Fibroblast of lung (primary cell): ENCODE results near the gene OGFR. TPM values are rescaled to one million over a fixed set of nuclear protein-coding genes. Genes with fewer than 3 reads are reported as not detected.

Source experiments
- DNase-seq, 2 donors: peaks; one replicate each; pipeline versions ENCODE4 v3.0.0 to v3.0.0-alpha.2; 2010; ENCODE audit warnings: low read depth in 2 of 2
- H2AFZ ChIP-seq: 2 replicates; pipeline ENCODE4 v1.5.1; 2012; ENCODE audit warnings: low read length, control low read depth, inconsistent platforms
- H3K27ac ChIP-seq: 2 replicates; pipeline ENCODE4 v1.5.1; 2011; ENCODE audit warnings: low read length, control low read depth; ENCODE audit not compliant: insufficient read depth
- H3K27me3 ChIP-seq: 2 replicates; pipeline ENCODE4 v1.5.1; 2011; ENCODE audit warnings: mild to moderate bottlenecking, low read length; ENCODE audit not compliant: control insufficient read depth, insufficient read depth
- H3K36me3 ChIP-seq: 2 replicates; pipeline ENCODE4 v1.5.1; 2011; ENCODE audit warnings: low read length; ENCODE audit not compliant: control insufficient read depth, insufficient read depth
- H3K4me1 ChIP-seq: 2 replicates; pipeline ENCODE4 v1.5.1; 2011; ENCODE audit warnings: low read length; ENCODE audit not compliant: control insufficient read depth, insufficient read depth; ENCODE audit errors: extremely low read depth
- H3K4me2 ChIP-seq: 2 replicates; pipeline ENCODE4 v1.5.1; 2011; ENCODE audit warnings: low read length, control low read depth; ENCODE audit not compliant: insufficient read depth; ENCODE audit errors: extremely low read depth
- H3K4me3 ChIP-seq, 4 experiments: fragments of 200-600 bp in 1 of 4; sonication (generic) in 1 of 4; replicated peaks in 1 of 4; 2 replicates each; pipeline ENCODE4 v1.5.1; 2011 to 2016; ENCODE audit warnings: low read length in 4 of 4, low read depth in 3 of 4, mild to moderate bottlenecking in 3 of 4, control low read depth in 2 of 4, inconsistent platforms in 1 of 4, mixed read lengths in 1 of 4; ENCODE audit not compliant: insufficient read depth in 1 of 4; ENCODE audit errors: control extremely low read depth in 1 of 4
- H3K79me2 ChIP-seq: 2 replicates; pipeline ENCODE4 v1.5.1; 2012; ENCODE audit warnings: mild to moderate bottlenecking, low read length, inconsistent platforms; ENCODE audit not compliant: control insufficient read depth, insufficient read depth
- H3K9ac ChIP-seq: 2 replicates; pipeline ENCODE4 v1.5.1; 2011; ENCODE audit warnings: mild to moderate bottlenecking, low read length, control low read depth; ENCODE audit not compliant: insufficient read depth
- H3K9me3 ChIP-seq: 2 replicates; pipeline ENCODE4 v1.5.1; 2012; ENCODE audit warnings: low read depth, low read length; ENCODE audit not compliant: control insufficient read depth, insufficient read depth
- H4K20me1 ChIP-seq: 2 replicates; pipeline ENCODE4 v1.5.1; 2011; ENCODE audit warnings: low read length; ENCODE audit not compliant: control insufficient read depth, insufficient read depth; ENCODE audit errors: extremely low read depth
- EZH2 ChIP-seq: IDR thresholded peaks from 2 replicates; pipeline ENCODE4 v1.5.1; 2012; ENCODE audit warnings: low read length, control low read depth, mild to moderate bottlenecking; ENCODE audit errors: missing control alignments
- polyA plus RNA-seq, 2 donors: library from polyadenylated mRNA; depleted of rRNA in 1 of 2; stranded (reverse) in 1 of 2; unstranded in 1 of 2; fragments of >200 nt; gene quantifications; 2 replicates each; pipeline ENCODE4 v1.2.1, GENCODE V29; 2011 to 2012; ENCODE audit warnings: missing spikeins in 1 of 2
- total RNA-seq: library from RNA; depleted of rRNA; stranded (reverse); fragments of >200 nt; gene quantifications from 2 replicates; pipeline ENCODE4 v1.2.1, GENCODE V29; 2014
- TF ChIP-seq, protein P1 (sequence below), 2 donors: IDR thresholded peaks in 1 of 2; conservative IDR thresholded peaks in 1 of 2; 1 replicate in 1 of 2; 2 replicates in 1 of 2; pipeline ENCODE4 v1.5.1; 2011 to 2012; ENCODE audit warnings: low read length in 2 of 2, control low read depth in 1 of 2, inconsistent platforms in 1 of 2, low read depth in 1 of 2, mild to moderate bottlenecking in 1 of 2

OGFR gene
- total and polyA plus RNA-seq, 2 donors (not counting 1 experiment from before 2014, with no cell fraction given): 19.7 to 34.0 TPM

DNA sequence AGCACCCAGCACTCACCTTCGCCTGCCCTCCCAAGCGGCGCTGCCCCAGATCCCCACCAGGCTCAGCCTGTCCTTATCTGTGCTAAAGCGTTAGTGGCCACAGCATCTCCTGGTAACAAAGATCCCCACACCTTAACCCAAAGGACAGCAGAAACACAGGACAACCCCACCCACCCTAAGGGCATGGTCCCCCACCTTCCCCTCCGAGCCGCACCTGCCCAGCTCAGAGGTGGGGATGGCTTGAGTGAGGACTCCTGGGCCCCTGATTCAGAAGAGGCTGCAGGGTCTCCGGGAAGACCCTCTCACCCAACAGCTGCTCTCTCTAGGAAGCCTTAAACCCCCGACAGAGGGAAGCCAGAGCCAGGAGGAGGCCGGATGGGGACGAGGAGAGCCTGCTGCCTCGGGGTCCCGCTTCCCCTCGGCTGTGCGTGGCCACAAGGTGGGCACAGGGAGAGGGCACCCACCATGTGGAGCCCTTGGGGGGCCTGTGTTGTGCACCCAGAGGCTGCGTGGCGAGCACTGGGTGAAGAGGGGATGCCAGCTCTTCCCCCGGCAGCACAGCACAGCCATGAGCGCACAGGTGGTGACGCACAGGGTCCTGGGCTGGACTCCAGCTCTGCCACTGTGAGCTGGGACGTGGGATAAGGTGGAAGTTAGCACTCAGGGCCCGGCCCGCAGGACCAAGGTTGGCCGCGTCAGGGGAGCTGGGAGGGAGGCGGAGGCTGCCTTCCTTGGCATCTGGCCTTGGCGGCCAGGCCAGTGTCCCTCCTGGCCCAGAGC is 40.3 kb upstream of the OGFR start:
- Histone ChIP-seq H3K4me1 (no peaks in the 10 kb centered on the region), H3K9me3 (no peaks in the 10 kb centered on the region), H3K79me2 (no peaks in the 10 kb centered on the region), H2AFZ (no peak overlapping the region), H3K36me3 (no peaks in the 10 kb centered on the region), H3K4me3 (no peak overlapping the region), H3K4me2 (no peak overlapping the region), H4K20me1 (no peaks in the 10 kb centered on the region), H3K27me3 (peaks cover 9% of the 10 kb centered on the region), H3K9ac (no peak overlapping the region), H3K27ac (no peak overlapping the region)
- no peak for TF ChIP-seq EZH2
- TF ChIP-seq, protein P1, sequence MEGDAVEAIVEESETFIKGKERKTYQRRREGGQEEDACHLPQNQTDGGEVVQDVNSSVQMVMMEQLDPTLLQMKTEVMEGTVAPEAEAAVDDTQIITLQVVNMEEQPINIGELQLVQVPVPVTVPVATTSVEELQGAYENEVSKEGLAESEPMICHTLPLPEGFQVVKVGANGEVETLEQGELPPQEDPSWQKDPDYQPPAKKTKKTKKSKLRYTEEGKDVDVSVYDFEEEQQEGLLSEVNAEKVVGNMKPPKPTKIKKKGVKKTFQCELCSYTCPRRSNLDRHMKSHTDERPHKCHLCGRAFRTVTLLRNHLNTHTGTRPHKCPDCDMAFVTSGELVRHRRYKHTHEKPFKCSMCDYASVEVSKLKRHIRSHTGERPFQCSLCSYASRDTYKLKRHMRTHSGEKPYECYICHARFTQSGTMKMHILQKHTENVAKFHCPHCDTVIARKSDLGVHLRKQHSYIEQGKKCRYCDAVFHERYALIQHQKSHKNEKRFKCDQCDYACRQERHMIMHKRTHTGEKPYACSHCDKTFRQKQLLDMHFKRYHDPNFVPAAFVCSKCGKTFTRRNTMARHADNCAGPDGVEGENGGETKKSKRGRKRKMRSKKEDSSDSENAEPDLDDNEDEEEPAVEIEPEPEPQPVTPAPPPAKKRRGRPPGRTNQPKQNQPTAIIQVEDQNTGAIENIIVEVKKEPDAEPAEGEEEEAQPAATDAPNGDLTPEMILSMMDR (conservative IDR thresholded peaks at IDR 0.05 in 1 of 2, IDR thresholded peaks at IDR 0.05 in 1 of 2; ENCODE audit: low read depth in 1 of 2, low read length in 2 of 2): no peak
- no peak for DNase-seq

DNA sequence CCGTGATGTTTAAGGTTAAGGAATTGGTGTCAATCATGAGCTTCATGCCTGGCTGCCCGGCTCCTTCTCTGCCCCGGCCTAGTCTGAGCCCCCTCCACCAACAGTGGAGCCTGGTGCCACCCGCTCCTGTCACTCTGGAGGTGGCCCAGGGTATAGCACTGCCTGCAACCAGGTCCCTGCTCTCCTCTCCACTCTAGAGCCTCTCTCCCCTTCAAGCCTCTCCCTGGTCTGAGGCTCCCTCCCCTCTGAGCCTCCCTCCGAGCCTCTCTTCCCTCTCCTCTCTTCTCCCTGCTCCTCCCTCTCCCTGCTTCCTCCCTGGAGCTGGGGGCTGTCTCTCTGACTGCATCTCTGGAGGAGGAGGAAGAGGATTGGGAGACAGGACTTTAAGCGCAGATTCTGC is 39.6 kb upstream of the OGFR start:
- TF ChIP-seq, protein P1 (conservative IDR thresholded peaks at IDR 0.05 in 1 of 2, IDR thresholded peaks at IDR 0.05 in 1 of 2; ENCODE audit: low read depth in 1 of 2, low read length in 2 of 2): no peak
- TF ChIP-seq EZH2: no peak
- Histone ChIP-seq H3K9me3 (no peaks in the 10 kb centered on the region), H3K27me3 (peaks cover 9% of the 10 kb centered on the region), H2AFZ (no peak overlapping the region), H3K36me3 (no peaks in the 10 kb centered on the region), H3K4me3 (no peak overlapping the region), H4K20me1 (no peaks in the 10 kb centered on the region), H3K4me1 (no peaks in the 10 kb centered on the region), H3K4me2 (no peak overlapping the region), H3K9ac (no peak overlapping the region), H3K27ac (no peak overlapping the region), H3K79me2 (no peaks in the 10 kb centered on the region)
- no peak for DNase-seq

DNA sequence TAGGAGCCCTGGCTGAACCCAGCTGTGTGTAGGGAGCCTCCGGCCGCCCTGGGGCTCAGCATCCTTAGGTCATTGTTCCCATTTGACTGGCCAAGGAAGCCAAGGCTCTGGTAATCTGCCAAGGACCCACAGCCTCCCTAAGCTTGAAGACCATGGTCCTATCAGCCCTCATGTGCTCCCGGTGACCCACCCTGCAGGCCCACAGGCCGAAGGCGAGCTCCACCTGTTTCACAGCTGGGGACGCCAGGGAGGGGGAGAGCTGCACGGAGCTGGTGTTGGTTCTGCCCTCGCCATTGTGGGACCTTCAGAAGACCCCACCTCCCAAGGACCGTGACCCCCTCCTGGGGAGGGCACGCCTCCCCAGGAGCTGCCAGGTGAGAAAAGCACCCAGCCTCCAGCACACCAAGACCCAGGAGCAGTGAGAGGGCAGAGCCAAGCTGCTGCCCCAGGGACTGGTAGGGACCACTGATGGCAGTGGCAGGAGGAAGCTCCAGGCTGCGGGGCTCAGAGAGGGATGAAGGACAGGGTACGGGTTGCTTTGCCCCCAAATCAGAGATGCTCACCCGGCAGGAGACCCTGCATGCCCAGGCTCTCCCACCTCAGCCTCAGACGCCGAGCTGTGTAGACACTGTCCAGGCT is 39.1 kb upstream of the OGFR start:
- Histone ChIP-seq H3K27ac (no peak overlapping the region), H3K4me3 (no peak overlapping the region), H3K4me2 (no peak overlapping the region), H3K27me3 (peaks cover 9% of the 10 kb centered on the region), H3K36me3 (no peaks in the 10 kb centered on the region), H4K20me1 (no peaks in the 10 kb centered on the region), H3K4me1 (no peaks in the 10 kb centered on the region), H3K79me2 (no peaks in the 10 kb centered on the region), H2AFZ (no peak overlapping the region), H3K9ac (no peak overlapping the region), H3K9me3 (no peaks in the 10 kb centered on the region)
- DNase-seq: no peak
- TF ChIP-seq, protein P1 (conservative IDR thresholded peaks at IDR 0.05 in 1 of 2, IDR thresholded peaks at IDR 0.05 in 1 of 2; ENCODE audit: low read depth in 1 of 2, low read length in 2 of 2): no peak
- no peak for TF ChIP-seq EZH2
